ENCODE data around the gene GSE1.

GSE1 gene

DNA sequence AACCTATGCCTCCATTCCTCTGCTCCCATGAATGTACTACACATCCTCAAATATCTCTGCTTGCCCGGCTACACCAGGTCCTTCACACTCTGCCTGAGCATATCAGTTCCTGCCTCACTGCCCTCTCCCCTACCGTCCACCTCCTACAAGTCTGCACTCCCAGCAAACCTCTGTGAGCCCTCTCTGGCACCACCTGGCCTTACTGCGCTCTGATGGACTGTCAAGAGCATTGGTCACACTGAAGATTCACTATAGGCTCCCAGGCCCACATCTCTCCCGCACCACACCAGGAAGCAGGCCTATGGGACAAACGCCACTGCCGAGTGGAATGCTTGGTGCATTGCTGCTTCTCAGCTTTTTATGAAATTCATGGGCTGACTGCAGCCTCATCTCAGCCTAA, 66.7 kb downstream of the GSE1 start:
- H3K4me3 ChIP-seq (ENCODE audit: low read length), result no peak overlapping the region
- no peaks in the 10 kb centered on the region for H3K27me3 ChIP-seq (ENCODE audit: insufficient read depth, low read length)
- 93% methylated on average over 6 of the region's 6 CpGs for WGBS
- H3K27ac ChIP-seq (ENCODE audit: low read depth, low read length), result no peak overlapping the region
- H3K9me3 ChIP-seq (ENCODE audit: insufficient read depth, low read depth, low read length), result no peaks in the 10 kb centered on the region
- H3K9ac ChIP-seq (ENCODE audit: low read depth, low read length), result no peak overlapping the region
- H3K36me3 ChIP-seq (ENCODE audit: insufficient read depth, low read length), result peaks cover 83% of the 10 kb centered on the region
- H3K4me1 ChIP-seq (ENCODE audit: insufficient read depth, low read length), result no peaks in the 10 kb centered on the region

DNA sequence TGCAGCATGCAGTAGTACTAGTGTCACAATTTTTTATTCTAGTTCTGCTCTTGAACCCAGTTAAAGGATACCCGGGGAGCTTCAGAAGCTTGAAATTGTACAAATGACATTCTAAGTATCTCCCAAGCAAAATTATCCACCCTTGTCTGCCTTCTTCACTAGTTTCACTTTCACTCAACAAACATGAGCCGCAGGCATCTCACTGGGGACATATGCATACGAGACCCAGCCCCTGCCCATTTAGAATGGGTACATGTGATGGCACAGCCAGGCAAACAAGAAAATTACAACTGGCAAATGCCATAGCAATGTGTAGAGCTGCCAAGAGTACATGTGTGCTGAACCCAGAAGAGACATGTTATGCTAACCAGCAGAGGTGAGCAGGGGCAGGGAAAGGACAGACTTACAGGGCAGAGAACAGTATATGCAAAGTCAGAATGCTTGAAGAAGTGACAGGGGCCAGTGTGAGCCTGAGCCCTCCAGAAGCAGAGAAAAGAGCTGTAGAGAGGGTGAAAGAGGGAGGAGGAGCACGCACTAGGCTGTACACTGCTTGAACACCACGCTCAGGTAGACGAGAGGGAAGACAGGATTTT, 67.3 kb downstream of the GSE1 start:
- Histone ChIP-seq H3K4me3 (ENCODE audit: low read length) (no peak overlapping the region), H3K9ac (ENCODE audit: low read depth, low read length) (no peak overlapping the region), H3K27me3 (ENCODE audit: insufficient read depth, low read length) (no peaks in the 10 kb centered on the region), H3K36me3 (ENCODE audit: insufficient read depth, low read length) (peaks cover 82% of the 10 kb centered on the region), H3K9me3 (ENCODE audit: insufficient read depth, low read depth, low read length) (no peaks in the 10 kb centered on the region), H3K27ac (ENCODE audit: low read depth, low read length) (no peak overlapping the region), H3K4me1 (ENCODE audit: insufficient read depth, low read length) (no peaks in the 10 kb centered on the region)
- 92% methylated on average over 6 of the region's 6 CpGs for WGBS

DNA sequence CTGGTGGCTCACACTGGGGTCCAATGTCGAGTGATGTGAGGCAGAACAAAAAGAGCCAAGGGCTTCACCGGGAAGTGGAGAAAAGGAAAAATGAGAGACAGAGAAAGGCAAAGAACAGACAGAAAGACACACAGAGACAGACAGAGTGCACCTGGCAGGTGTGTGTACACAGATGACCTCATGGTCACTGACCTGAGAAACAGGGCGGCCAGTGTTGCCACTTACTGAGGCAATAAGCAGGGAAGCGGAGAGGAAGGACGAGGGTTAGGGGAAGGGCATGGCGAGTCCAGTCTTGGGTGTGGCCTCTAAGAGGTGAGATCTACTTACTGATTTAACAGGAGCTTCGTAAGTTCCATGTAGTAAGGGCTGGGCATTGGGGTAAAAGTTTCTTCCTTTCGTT, 68.1 kb downstream of the GSE1 start:
- Histone ChIP-seq H3K4me3 (ENCODE audit: low read length) (no peak overlapping the region), H3K36me3 (ENCODE audit: insufficient read depth, low read length) (peaks cover 75% of the 10 kb centered on the region), H3K27ac (ENCODE audit: low read depth, low read length) (no peak overlapping the region), H3K4me1 (ENCODE audit: insufficient read depth, low read length) (no peaks in the 10 kb centered on the region), H3K27me3 (ENCODE audit: insufficient read depth, low read length) (no peaks in the 10 kb centered on the region), H3K9me3 (ENCODE audit: insufficient read depth, low read depth, low read length) (no peaks in the 10 kb centered on the region), H3K9ac (ENCODE audit: low read depth, low read length) (no peak overlapping the region)
- 93% methylated on average over 8 of the region's 8 CpGs for WGBS

- H3K27me3 ChIP-seq (ENCODE audit: insufficient read depth, low read length), result no peaks in the 10 kb centered on the region
- 82% methylated on average over 9 of the region's 9 CpGs for WGBS
- H3K9ac ChIP-seq (ENCODE audit: low read depth, low read length), result no peak overlapping the region
- no peaks in the 10 kb centered on the region for H3K9me3 ChIP-seq (ENCODE audit: insufficient read depth, low read depth, low read length)
- H3K4me3 ChIP-seq (ENCODE audit: low read length), result no peak overlapping the region
- peaks cover 70% of the 10 kb centered on the region for H3K36me3 ChIP-seq (ENCODE audit: insufficient read depth, low read length)
- no peaks in the 10 kb centered on the region for H3K4me1 ChIP-seq (ENCODE audit: insufficient read depth, low read length)
- no peak overlapping the region for H3K27ac ChIP-seq (ENCODE audit: low read depth, low read length)
Measured at GRCh38 chr16:85682516-85682915, 69.4 kb downstream of the GSE1 start.

DNA sequence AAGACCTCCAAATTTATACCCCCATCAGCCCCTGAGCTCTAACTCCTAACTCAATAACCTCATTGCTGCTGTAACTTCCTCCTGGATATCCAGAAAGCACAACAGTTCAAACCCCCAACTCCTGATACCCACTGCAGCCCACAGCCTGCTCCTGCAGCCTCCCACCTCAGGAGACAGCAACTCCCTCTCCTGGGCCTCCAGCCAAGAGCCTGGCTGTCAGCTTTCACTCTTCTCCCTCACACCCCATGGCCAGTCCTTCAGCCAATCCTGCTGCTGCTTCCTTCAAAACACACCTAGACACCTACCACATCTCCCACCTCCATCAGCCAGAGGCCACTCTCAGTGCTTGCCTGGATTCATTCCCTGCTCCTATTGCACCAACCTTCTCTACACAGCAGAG, 70.2 kb downstream of the GSE1 start:
- H3K9me3 ChIP-seq (ENCODE audit: insufficient read depth, low read depth, low read length), result no peaks in the 10 kb centered on the region
- H3K4me3 ChIP-seq (ENCODE audit: low read length), result no peak overlapping the region
- H3K27ac ChIP-seq (ENCODE audit: low read depth, low read length), result no peak overlapping the region
- H3K4me1 ChIP-seq (ENCODE audit: insufficient read depth, low read length), result no peaks in the 10 kb centered on the region
- H3K9ac ChIP-seq (ENCODE audit: low read depth, low read length), result no peak overlapping the region
- H3K36me3 ChIP-seq (ENCODE audit: insufficient read depth, low read length), result peaks cover 62% of the 10 kb centered on the region
- H3K27me3 ChIP-seq (ENCODE audit: insufficient read depth, low read length), result no peaks in the 10 kb centered on the region

- 92% methylated on average over 2 of the region's 2 CpGs for WGBS
- no peak overlapping the region for H3K4me3 ChIP-seq (ENCODE audit: low read length)
- H3K4me1 ChIP-seq (ENCODE audit: insufficient read depth, low read length), result no peaks in the 10 kb centered on the region
- H3K9ac ChIP-seq (ENCODE audit: low read depth, low read length), result no peak overlapping the region
- no peak overlapping the region for H3K27ac ChIP-seq (ENCODE audit: low read depth, low read length)
- 0 out of 2 replicates have a peak, but pooled peaks cover 6% of the 10 kb centered on the region for H3K27me3 ChIP-seq (ENCODE audit: insufficient read depth, low read length)
- H3K36me3 ChIP-seq (ENCODE audit: insufficient read depth, low read length), result peaks cover 43% of the 10 kb centered on the region
- H3K9me3 ChIP-seq (ENCODE audit: insufficient read depth, low read depth, low read length), result no peaks in the 10 kb centered on the region
Measured at GRCh38 chr16:85685251-85685650, 72.1 kb downstream of the GSE1 start.

GRCh38 chr16:85686912-85687591, 73.9 kb downstream of the GSE1 start:
- H3K4me3 ChIP-seq (ENCODE audit: low read length), result peak overlapping the region; percentile 93; the same call in 1 of the 2 replicates
- no peak overlapping the region for H3K27ac ChIP-seq (ENCODE audit: low read depth, low read length)
- WGBS, result 86% methylated on average over 15 of the region's 15 CpGs
- no peaks in the 10 kb centered on the region for H3K9me3 ChIP-seq (ENCODE audit: insufficient read depth, low read depth, low read length)
- peaks cover 27% of the 10 kb centered on the region for H3K36me3 ChIP-seq (ENCODE audit: insufficient read depth, low read length)
- H3K9ac ChIP-seq (ENCODE audit: low read depth, low read length), result no peak overlapping the region
- H3K27me3 ChIP-seq (ENCODE audit: insufficient read depth, low read length), result 0 out of 2 replicates have a peak, but pooled peaks cover 6% of the 10 kb centered on the region
- H3K4me1 ChIP-seq (ENCODE audit: insufficient read depth, low read length), result no peaks in the 10 kb centered on the region

- H3K27me3 ChIP-seq (ENCODE audit: insufficient read depth, low read length), result 0 out of 2 replicates have a peak, but pooled peaks cover 6% of the 10 kb centered on the region
- peaks cover 24% of the 10 kb centered on the region for H3K36me3 ChIP-seq (ENCODE audit: insufficient read depth, low read length)
- peak overlapping the region; percentile 93 for H3K4me3 ChIP-seq (ENCODE audit: low read length)
- H3K9ac ChIP-seq (ENCODE audit: low read depth, low read length), result peak overlapping the region; percentile 96
- H3K4me1 ChIP-seq (ENCODE audit: insufficient read depth, low read length), result no peaks in the 10 kb centered on the region
- 80% methylated on average over 48 of the region's 49 CpGs for WGBS
- no peaks in the 10 kb centered on the region for H3K9me3 ChIP-seq (ENCODE audit: insufficient read depth, low read depth, low read length)
- H3K27ac ChIP-seq (ENCODE audit: low read depth, low read length), result no peak overlapping the region; the same call in 1 of the 2 replicates
Measured at GRCh38 chr16:85687651-85688471, 74.7 kb downstream of the GSE1 start.

- Histone ChIP-seq H3K27ac (ENCODE audit: low read depth, low read length) (peak within 1 kb of the TSS; percentile 89), H3K9me3 (ENCODE audit: insufficient read depth, low read depth, low read length) (no peaks in the 10 kb centered on the region), H3K4me1 (ENCODE audit: insufficient read depth, low read length) (no peaks in the 10 kb centered on the region), H3K4me3 (ENCODE audit: low read length) (peak within 1 kb of the TSS; percentile 93), H3K27me3 (ENCODE audit: insufficient read depth, low read length) (0 out of 2 replicates have a peak, but pooled peaks cover 6% of the 10 kb centered on the region), H3K9ac (ENCODE audit: low read depth, low read length) (peak within 1 kb of the TSS; percentile 96), H3K36me3 (ENCODE audit: insufficient read depth, low read length) (peaks cover 21% of the 10 kb centered on the region)
- 1% methylated on average over 86 of the region's 86 CpGs for WGBS
Measured at GRCh38 chr16:85688586-85689284, 75.6 kb downstream of the GSE1 start, which contains the start of gene GINS2. TSS of gene GINS2 (minus strand) at chr16:85688954. CDS start at chr16:85688898, 56 bp downstream.

DNA sequence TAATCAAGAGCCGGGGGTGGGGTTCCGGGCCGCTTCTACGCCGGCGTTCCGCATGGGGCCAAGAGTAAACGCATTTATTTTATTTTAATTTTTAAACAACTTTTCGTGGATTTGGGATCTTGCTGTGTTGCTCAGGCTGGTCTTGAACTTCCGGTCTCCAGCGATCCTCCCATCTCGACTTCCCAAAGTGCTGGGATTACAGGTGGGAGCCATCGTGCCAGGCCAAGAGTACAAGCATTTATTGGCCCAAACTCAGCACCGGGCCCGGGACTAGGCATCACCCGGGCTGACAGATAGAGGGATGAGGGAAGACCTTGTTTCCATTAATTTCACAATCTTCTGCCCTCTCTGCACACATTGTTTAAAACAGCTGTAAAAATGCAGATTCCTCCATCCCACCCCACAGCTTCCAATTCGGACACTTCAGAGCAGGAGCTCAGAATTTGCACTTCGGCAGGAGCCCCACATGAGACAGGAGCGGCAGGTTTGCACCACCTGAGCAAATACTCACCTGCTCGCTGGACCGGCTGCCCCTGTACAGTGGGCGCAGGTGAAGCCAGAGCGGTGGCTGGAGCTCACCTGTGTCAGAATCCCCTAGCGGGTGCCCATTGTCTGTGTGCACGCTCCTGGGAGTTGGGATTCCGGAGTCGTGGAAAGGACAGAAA, 76.3 kb downstream of the GSE1 start:
- no peaks in the 10 kb centered on the region for H3K4me1 ChIP-seq (ENCODE audit: insufficient read depth, low read length)
- peaks cover 15% of the 10 kb centered on the region for H3K36me3 ChIP-seq (ENCODE audit: insufficient read depth, low read length)
- H3K4me3 ChIP-seq (ENCODE audit: low read length), result peak overlapping the region; percentile 46
- no peak overlapping the region for H3K27ac ChIP-seq (ENCODE audit: low read depth, low read length)
- H3K27me3 ChIP-seq (ENCODE audit: insufficient read depth, low read length), result 0 out of 2 replicates have a peak, but pooled peaks cover 6% of the 10 kb centered on the region
- no peak overlapping the region for H3K9ac ChIP-seq (ENCODE audit: low read depth, low read length)
- H3K9me3 ChIP-seq (ENCODE audit: insufficient read depth, low read depth, low read length), result no peaks in the 10 kb centered on the region
- WGBS, result 52% methylated on average over 27 of the region's 27 CpGs
